ENCODE data around the gene EIPR1.

DNA sequence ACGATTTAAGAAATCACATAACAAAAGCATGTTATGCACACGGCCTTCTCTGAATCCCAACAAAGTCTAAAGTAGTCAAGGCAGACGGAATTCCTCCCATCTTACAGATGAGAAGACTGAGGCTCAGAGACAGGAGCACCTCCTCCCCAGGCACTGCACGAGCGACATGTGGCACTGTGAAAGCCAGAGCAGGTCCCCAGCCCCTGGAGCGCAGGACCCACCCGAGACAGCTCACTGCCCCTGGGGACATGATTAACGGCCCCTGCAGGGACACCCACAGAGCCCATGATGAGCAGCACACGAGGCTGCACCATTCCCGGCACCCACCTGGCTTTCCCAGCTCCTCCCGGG is 53.6 kb downstream of the EIPR1 start:
- TF ChIP-seq, protein P1, sequence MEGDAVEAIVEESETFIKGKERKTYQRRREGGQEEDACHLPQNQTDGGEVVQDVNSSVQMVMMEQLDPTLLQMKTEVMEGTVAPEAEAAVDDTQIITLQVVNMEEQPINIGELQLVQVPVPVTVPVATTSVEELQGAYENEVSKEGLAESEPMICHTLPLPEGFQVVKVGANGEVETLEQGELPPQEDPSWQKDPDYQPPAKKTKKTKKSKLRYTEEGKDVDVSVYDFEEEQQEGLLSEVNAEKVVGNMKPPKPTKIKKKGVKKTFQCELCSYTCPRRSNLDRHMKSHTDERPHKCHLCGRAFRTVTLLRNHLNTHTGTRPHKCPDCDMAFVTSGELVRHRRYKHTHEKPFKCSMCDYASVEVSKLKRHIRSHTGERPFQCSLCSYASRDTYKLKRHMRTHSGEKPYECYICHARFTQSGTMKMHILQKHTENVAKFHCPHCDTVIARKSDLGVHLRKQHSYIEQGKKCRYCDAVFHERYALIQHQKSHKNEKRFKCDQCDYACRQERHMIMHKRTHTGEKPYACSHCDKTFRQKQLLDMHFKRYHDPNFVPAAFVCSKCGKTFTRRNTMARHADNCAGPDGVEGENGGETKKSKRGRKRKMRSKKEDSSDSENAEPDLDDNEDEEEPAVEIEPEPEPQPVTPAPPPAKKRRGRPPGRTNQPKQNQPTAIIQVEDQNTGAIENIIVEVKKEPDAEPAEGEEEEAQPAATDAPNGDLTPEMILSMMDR (IDR thresholded peaks at IDR 0.05), result no peak
- TF ChIP-seq POLR2A (IDR thresholded peaks at IDR 0.05), result no peak
